D721Med (cell line): Measurements from ENCODE around the gene ACACA.

Experiments
- DNase-seq: peaks from one replicate; pipeline ENCODE4 v3.0.0; 2011; ENCODE audit warnings: low spot score; ENCODE audit not compliant: insufficient read length
- FAIRE-seq: peaks from 2 replicates; lab custom pipeline; 2011; peaks lifted over from hg19 to GRCh38; lab: Jason Lieb, UNC
- TF ChIP-seq, protein P1 (sequence below): IDR thresholded peaks from 2 replicates; pipeline ENCODE4 v1.5.1; 2012; ENCODE audit warnings: mild to moderate bottlenecking, control low read depth; ENCODE audit not compliant: insufficient read depth; ENCODE audit errors: missing control alignments

Gene ACACA

GRCh38 chr17:37340804-37341203 lies 65.8 kb downstream of the ACACA start:
- DNase-seq (no peak), FAIRE-seq (no peak)
- TF ChIP-seq, protein P1, sequence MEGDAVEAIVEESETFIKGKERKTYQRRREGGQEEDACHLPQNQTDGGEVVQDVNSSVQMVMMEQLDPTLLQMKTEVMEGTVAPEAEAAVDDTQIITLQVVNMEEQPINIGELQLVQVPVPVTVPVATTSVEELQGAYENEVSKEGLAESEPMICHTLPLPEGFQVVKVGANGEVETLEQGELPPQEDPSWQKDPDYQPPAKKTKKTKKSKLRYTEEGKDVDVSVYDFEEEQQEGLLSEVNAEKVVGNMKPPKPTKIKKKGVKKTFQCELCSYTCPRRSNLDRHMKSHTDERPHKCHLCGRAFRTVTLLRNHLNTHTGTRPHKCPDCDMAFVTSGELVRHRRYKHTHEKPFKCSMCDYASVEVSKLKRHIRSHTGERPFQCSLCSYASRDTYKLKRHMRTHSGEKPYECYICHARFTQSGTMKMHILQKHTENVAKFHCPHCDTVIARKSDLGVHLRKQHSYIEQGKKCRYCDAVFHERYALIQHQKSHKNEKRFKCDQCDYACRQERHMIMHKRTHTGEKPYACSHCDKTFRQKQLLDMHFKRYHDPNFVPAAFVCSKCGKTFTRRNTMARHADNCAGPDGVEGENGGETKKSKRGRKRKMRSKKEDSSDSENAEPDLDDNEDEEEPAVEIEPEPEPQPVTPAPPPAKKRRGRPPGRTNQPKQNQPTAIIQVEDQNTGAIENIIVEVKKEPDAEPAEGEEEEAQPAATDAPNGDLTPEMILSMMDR = no peak

DNA sequence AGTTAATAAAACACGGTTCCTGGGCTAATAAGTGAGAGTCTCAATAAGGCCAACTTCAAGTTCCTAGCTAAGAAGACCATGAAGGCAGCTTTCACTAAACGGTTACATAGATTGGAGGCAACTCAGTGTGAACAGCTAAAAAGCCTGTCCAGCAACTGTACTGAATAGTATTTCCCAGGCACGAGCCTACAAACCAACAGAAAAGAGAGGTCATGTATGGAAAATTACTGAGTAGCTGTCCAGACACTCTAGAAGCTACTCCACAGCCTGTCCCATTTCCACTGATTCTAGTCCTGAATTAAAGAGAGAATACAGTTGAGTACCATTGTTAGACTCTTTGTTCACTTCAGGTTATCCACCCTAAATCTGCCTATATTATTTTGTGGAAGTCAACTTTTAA lies 67.3 kb downstream of the ACACA start:
- DNase-seq (no peak), FAIRE-seq (no peak)
- TF ChIP-seq, protein P1 = no peak

GRCh38 chr17:37338847-37339246 lies 67.8 kb downstream of the ACACA start:
- TF ChIP-seq, protein P1 = no peak
- DNase-seq (no peak), FAIRE-seq (no peak)

- TF ChIP-seq, protein P1 = no peak
- DNase-seq (no peak), FAIRE-seq (no peak)
Observed at GRCh38 chr17:37327341-37328090, 79.1 kb downstream of the ACACA start.

DNA sequence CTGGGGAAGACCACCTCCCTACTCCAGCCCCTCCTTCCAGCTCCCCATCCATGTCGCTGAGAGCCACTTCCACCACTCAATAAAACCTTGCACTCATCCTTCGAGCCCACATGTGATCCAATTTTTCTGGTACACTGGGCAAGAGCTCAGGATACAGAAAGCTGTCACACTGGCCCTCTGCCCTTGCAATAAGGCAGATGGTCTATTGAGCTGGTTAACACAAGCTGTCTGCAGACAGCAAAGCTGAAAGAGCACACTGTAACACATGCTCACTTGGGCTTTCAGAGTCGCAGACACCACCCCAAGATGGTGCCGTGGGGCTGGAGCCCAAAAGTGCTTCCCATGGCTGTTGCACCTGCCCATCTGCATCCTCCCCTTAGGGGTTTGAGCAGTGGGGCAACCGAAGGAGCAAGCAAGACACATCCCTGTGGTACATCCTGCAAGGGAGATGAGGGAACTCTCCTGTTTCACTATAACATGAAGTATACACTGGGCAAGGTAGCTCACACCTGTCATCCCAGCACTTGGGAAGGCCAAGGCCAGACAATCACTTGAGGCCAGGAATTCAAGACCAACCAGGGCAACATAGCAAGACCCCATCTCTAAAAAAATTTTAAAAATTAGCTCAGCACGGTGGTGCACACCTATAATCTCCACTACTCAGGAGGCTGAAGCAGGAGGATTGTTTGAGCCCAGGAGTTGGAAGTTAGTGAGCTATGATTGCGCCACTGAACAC lies 83.6 kb downstream of the ACACA start:
- TF ChIP-seq, protein P1 = no peak
- FAIRE-seq (no peak), DNase-seq (no peak)

DNA sequence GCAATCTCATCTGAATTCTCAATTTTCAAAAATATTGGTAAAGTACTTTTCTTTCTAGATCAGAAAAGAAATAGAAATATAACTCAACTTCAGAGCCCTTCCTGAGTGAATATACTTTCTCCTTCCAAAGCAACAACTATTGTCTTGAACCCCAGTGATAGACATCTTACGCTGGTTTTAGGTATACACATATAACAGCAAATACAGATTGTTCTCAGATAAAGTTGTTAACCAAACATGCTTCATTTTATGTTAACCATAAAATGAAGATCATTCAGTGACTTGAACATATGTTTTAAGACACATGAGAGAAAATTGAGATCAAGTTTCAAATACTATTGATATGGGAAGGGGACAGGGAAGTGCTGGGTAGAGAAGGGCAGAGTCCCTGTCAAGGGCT lies 84.5 kb downstream of the ACACA start:
- no peak for FAIRE-seq
- TF ChIP-seq, protein P1 = no peak

More for the DNA sequence above, 84.5 kb downstream of the ACACA start:
- DNase-seq = no peak
